Measurements from ENCODE around the gene LARGE1. TPM values are rescaled to one million over a fixed set of nuclear protein-coding genes. Genes with fewer than 3 reads are reported as not detected.

Gene LARGE1
- total and polyA plus RNA-seq, 7 donors = 14.9 to 91.6 (median 46.1) TPM

GRCh38 chr22:33817512-33818127 lies 102.7 kb downstream of the LARGE1 start:
- ATAC-seq = no peak
- intact Hi-C loops (cut with DNase I) = no loop called here

GRCh38 chr22:33812360-33812977 lies 107.8 kb downstream of the LARGE1 start:
- Histone ChIP-seq H3K4me3 (no peak overlapping the region), H3K9me3 (no peaks in the 10 kb centered on the region), H3K36me3 (ENCODE audit: insufficient read depth in 1 of 2, low read depth in 1 of 2) (no peaks in the 10 kb centered on the region), H3K27ac (no peak overlapping the region), H3K27me3 (ENCODE audit: insufficient read depth in 3 of 3, low read length in 2 of 3) (no peaks in the 10 kb centered on the region), H3K4me1 (peaks cover 9% of the 10 kb centered on the region)
- TF ChIP-seq CTCF (IDR thresholded peaks at IDR 0.05) = no peak
- DNase-seq (no peak), ATAC-seq (no peak)
- WGBS, 3 donors = 77 to 86% (median 84%) methylated on average over 7 of the region's 7 CpGs
- intact Hi-C loops (cut with DNase I) = no loop called here

More at GRCh38 chr22:33817512-33818127, 102.7 kb downstream of the LARGE1 start:
- Histone ChIP-seq H3K4me3 (no peak overlapping the region), H3K9me3 (no peaks in the 10 kb centered on the region), H3K27ac (no peak overlapping the region), H3K4me1 (peaks cover 6% of the 10 kb centered on the region), H3K36me3 (ENCODE audit: insufficient read depth in 1 of 2, low read depth in 1 of 2) (no peaks in the 10 kb centered on the region), H3K27me3 (ENCODE audit: insufficient read depth in 3 of 3, low read length in 2 of 3) (no peaks in the 10 kb centered on the region)
- TF ChIP-seq CTCF (IDR thresholded peaks at IDR 0.05) = no peak
- 69 to 81% (median 72%) methylated on average over 4 of the region's 4 CpGs for WGBS, 3 donors
- DNase-seq = no peak

- intact Hi-C loops (cut with DNase I) = no loop called here
- DNase-seq = peak; percentile 57 to 60
- Histone ChIP-seq H3K4me3 (no peak overlapping the region), H3K9me3 (no peaks in the 10 kb centered on the region), H3K4me1 (peaks cover 14% of the 10 kb centered on the region), H3K27ac (no peak overlapping the region), H3K27me3 (ENCODE audit: insufficient read depth in 3 of 3, low read length in 2 of 3) (no peaks in the 10 kb centered on the region), H3K36me3 (ENCODE audit: insufficient read depth in 1 of 2, low read depth in 1 of 2) (no peaks in the 10 kb centered on the region)
- peak; percentile 40 to 60 (median 44) for ATAC-seq
- WGBS, 3 donors = 42 to 67% (median 51%) methylated on average over 5 of the region's 5 CpGs
- no peak for TF ChIP-seq CTCF (IDR thresholded peaks at IDR 0.05)
Measured at GRCh38 chr22:33811686-33812085, 108.6 kb downstream of the LARGE1 start.

- no peaks in the 10 kb centered on the region for H3K9me3 ChIP-seq
- no peak overlapping the region for H3K27ac ChIP-seq
- WGBS, 3 donors = 62 to 70% (median 65%) methylated on average over 4 of the region's 4 CpGs
- H3K36me3 ChIP-seq (ENCODE audit: insufficient read depth in 1 of 2, low read depth in 1 of 2) = no peaks in the 10 kb centered on the region
- H3K4me1 ChIP-seq = peaks cover 14% of the 10 kb centered on the region
- ATAC-seq (no peak), DNase-seq (no peak)
- intact Hi-C loops (cut with DNase I) = no loop called here
- H3K4me3 ChIP-seq = no peak overlapping the region
- no peaks in the 10 kb centered on the region for H3K27me3 ChIP-seq (ENCODE audit: insufficient read depth in 3 of 3, low read length in 2 of 3)
- no peak for TF ChIP-seq CTCF (IDR thresholded peaks at IDR 0.05)
Measured at GRCh38 chr22:33811208-33811607, 109.1 kb downstream of the LARGE1 start.
